B cell (primary cell): ENCODE measurements around the gene FADS2. TPM values are rescaled to one million over a fixed set of nuclear protein-coding genes. Genes with fewer than 3 reads are reported as not detected.
A peak's percentile ranks its signal among the peaks of the same experiment; 100 is the strongest.

ENCODE experiments used
- ATAC-seq: fragments of 200-7000 bp; cut with Tn5 transposase; one replicate; pipeline ENCODE4 v1.10.0; 2021; ENCODE audit warnings: low read depth, mild to moderate bottlenecking, moderate number of reproducible peaks, moderate library complexity
- CTCF ChIA-PET: fragments of 350-600 bp; sonication (Branson Sonifier 250); formaldehyde crosslinking; loops from one replicate; lab custom pipeline; 2021; ENCODE audit warnings: antibody characterized with exemption, inconsistent platforms; lab: Charles Lee
- POLR2A ChIA-PET: fragments of 350-600 bp; sonication (Branson Sonifier 250); formaldehyde crosslinking; loops from one replicate; lab custom pipeline; 2021; ENCODE audit warnings: antibody characterized with exemption; lab: Charles Lee
- DNase-seq: peaks from one replicate; pipeline ENCODE4 v3.0.0; 2013
- H2AFZ ChIP-seq: 2 replicates; pipeline ENCODE4 v1.6.1; 2012; ENCODE audit warnings: mild to moderate bottlenecking, low read depth, low read length; ENCODE audit not compliant: insufficient read depth, poor library complexity, severe bottlenecking
- H3K27ac ChIP-seq, 2 donors: 1 replicate in 1 of 2; 2 replicates in 1 of 2; pipeline ENCODE4 v1.5.1; 2012 to 2013; ENCODE audit warnings: low read length in 2 of 2, mild to moderate bottlenecking in 2 of 2, moderate library complexity in 1 of 2
- H3K27me3 ChIP-seq, 4 experiments: fragments of 200-600 bp in 1 of 4; sonication (generic) in 1 of 4; replicated peaks in 1 of 4; 1 replicate in 2 of 4; 2 replicates in 2 of 4; pipeline versions ENCODE4 v1.6.1 to v1.7.0; 2013 to 2016; ENCODE audit warnings: low read length in 3 of 4, mild to moderate bottlenecking in 2 of 4, mixed read lengths in 1 of 4, moderate library complexity in 1 of 4; ENCODE audit not compliant: insufficient read depth in 4 of 4, control insufficient read depth in 3 of 4; ENCODE audit errors: control extremely low read depth in 1 of 4
- H3K36me3 ChIP-seq, 2 experiments: replicated peaks in 1 of 2; 1 replicate in 1 of 2; 2 replicates in 1 of 2; pipeline versions ENCODE4 v1.6.1 to v1.7.1; 2013; ENCODE audit warnings: low read length in 1 of 2; ENCODE audit not compliant: insufficient read depth in 2 of 2, control insufficient read depth in 1 of 2; ENCODE audit errors: control extremely low read depth in 1 of 2, extremely low read depth in 1 of 2
- H3K4me1 ChIP-seq, 2 donors: fragments of 200-600 bp in 1 of 2; sonication (generic) in 1 of 2; 1 replicate in 1 of 2; 2 replicates in 1 of 2; pipeline versions ENCODE4 v1.5.1 to v1.6.1; 2013 to 2017; ENCODE audit warnings: low read length in 2 of 2; ENCODE audit not compliant: control insufficient read depth in 2 of 2, insufficient read depth in 2 of 2
- H3K4me2 ChIP-seq: replicated peaks from 2 replicates; pipeline ENCODE3; 2012; ENCODE audit warnings: mild to moderate bottlenecking, low read depth, low read length; ENCODE audit not compliant: poor library complexity, severe bottlenecking
- H3K4me3 ChIP-seq, 5 experiments: fragments of 200-600 bp in 1 of 5; sonication (generic) in 1 of 5; 1 replicate in 3 of 5; 2 replicates in 2 of 5; pipeline versions ENCODE4 v1.5.1 to v1.7.0; 2011 to 2016; ENCODE audit warnings: low read length in 4 of 5, mild to moderate bottlenecking in 4 of 5, low read depth in 2 of 5, control low read depth in 1 of 5, moderate library complexity in 1 of 5; ENCODE audit not compliant: insufficient read depth in 1 of 5; ENCODE audit errors: control extremely low read depth in 1 of 5, extremely low read depth in 1 of 5
- H3K79me2 ChIP-seq: fragments of 200-600 bp; sonication (generic); one replicate; pipeline ENCODE4 v1.6.0; 2016; ENCODE audit warnings: low read length; ENCODE audit not compliant: control insufficient read depth, insufficient read depth
- H3K9ac ChIP-seq: fragments of 200-600 bp; sonication (generic); 2 replicates; pipeline ENCODE4 v1.6.1; 2017; ENCODE audit warnings: mild to moderate bottlenecking, low read length, moderate library complexity
- H3K9me3 ChIP-seq, 3 donors: one replicate each; pipeline versions ENCODE4 v1.6.1 to v1.7.1; 2013; ENCODE audit warnings: low read length in 2 of 3; ENCODE audit not compliant: control insufficient read depth in 2 of 3, insufficient read depth in 1 of 3; ENCODE audit errors: control extremely low read depth in 1 of 3
- H4K20me1 ChIP-seq: 2 replicates; pipeline ENCODE4 v1.6.0; 2012; ENCODE audit warnings: mild to moderate bottlenecking, low read length; ENCODE audit not compliant: insufficient read depth, control insufficient read depth, poor library complexity, severe bottlenecking
- H3K27ac Mint-ChIP-seq: one replicate; pipeline ENCODE4 v1.8.0; 2021; ENCODE audit warnings: mixed read lengths
- H3K27me3 Mint-ChIP-seq: one replicate; pipeline ENCODE4 v1.8.0; 2021; ENCODE audit warnings: mixed read lengths
- H3K4me1 Mint-ChIP-seq: one replicate; pipeline ENCODE4 v1.8.0; 2021; ENCODE audit warnings: mixed read lengths
- H3K4me3 Mint-ChIP-seq: one replicate; pipeline ENCODE4 v1.8.0; 2021; ENCODE audit warnings: mixed read lengths
- H3K9me3 Mint-ChIP-seq: one replicate; pipeline ENCODE4 v1.8.0; 2022; ENCODE audit warnings: mixed read lengths; ENCODE audit not compliant: insufficient read depth
- EZH2 ChIP-seq: IDR thresholded peaks from 2 replicates; pipeline ENCODE4 v1.6.1; 2012; ENCODE audit warnings: borderline replicate concordance, low read depth, mild to moderate bottlenecking, moderate library complexity, low read length; ENCODE audit not compliant: insufficient read depth, poor library complexity, severe bottlenecking
- WGBS: methylation state at CpG from one replicate; pipeline ENCODE4 v1.1.5; 2013; ENCODE audit warnings: missing lambda C conversion rate; ENCODE audit not compliant: insufficient coverage; 5-methylcytosine and 5-hydroxymethylcytosine counted together
- intact Hi-C: fragments of 100-400 bp; cut with micrococcal nuclease; formaldehyde crosslinking; loops from one replicate; pipeline ENCODE4 v1.10.0; 2022
- polyA plus RNA-seq: library from polyadenylated mRNA; depleted of rRNA; stranded (reverse); fragments of >200 nt; gene quantifications from 2 replicates; pipeline ENCODE4 v1.2.3, GENCODE V29; 2012
- total RNA-seq, 2 donors: library from RNA; stranded (reverse); fragments of 120-200 nt in 1 of 2; gene quantifications; 1 replicate in 1 of 2; 2 replicates in 1 of 2; pipeline versions ENCODE4 v1.2.3 to v1.2.4, GENCODE V29; 2013 to 2022
- TF ChIP-seq, protein P1 (sequence below): fragments of 200-600 bp; IDR thresholded peaks from one replicate; pipeline ENCODE4 v1.8.0; 2022; ENCODE audit warnings: antibody characterized with exemption, mild to moderate bottlenecking

The FADS2 gene
- total and polyA plus RNA-seq, 2 donors (not counting 1 experiment from before 2014, with no cell fraction given), result 1.5 to 5.9 TPM

DNA sequence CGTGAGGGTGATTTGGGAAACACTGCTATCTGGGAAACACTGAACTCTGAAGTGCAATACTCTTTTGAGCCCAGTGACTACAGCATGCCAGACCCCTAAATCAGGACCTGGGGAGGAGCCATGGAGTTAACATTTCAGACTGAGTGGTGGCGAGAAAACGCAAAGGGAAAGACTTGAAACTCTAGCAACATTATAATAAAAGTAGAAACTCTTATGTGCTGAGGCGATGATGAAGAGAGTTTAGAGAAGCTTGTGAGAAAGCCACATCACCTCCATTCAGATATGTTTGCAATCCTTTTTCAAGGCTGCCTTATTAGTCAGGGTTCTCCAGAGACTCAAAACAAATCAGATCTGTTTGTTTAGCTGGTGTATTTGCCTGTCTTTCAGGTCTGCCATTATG lies 33.5 kb upstream of the FADS2 start:
- Histone ChIP-seq H3K4me1 (peaks cover 11 to 23% of the 10 kb centered on the region in 2 donors), H2AFZ (no peak overlapping the region), H3K4me3 (no peak overlapping the region), H3K4me2 (no peak overlapping the region), H3K27me3 (no peaks in the 10 kb centered on the region), H3K9ac (no peak overlapping the region), H3K36me3 (peaks cover 0 to 15% of the 10 kb centered on the region in 2 experiments), H3K27ac (no peak overlapping the region), H3K79me2 (peaks cover 79% of the 10 kb centered on the region), H4K20me1 (no peaks in the 10 kb centered on the region), H3K9me3 (no peaks in the 10 kb centered on the region)
- Mint-ChIP-seq H3K4me1 (peaks cover 29% of the 10 kb centered on the region), H3K9me3 (no peaks in the 10 kb centered on the region), H3K27ac (no peak overlapping the region), H3K4me3 (no peak overlapping the region), H3K27me3 (no peaks in the 10 kb centered on the region)
- ATAC-seq (no peak), DNase-seq (no peak)
- 100% methylated on average over 1 of the region's 4 CpGs for WGBS
- intact Hi-C loops, result loop anchor here (5.0 kb wide), 1 partner anchor 882 kb away; the partner anchor contains the start of gene TMEM109
- CTCF ChIA-PET, result interaction anchor here (2.0 to 8.4 kb wide), 4 partner anchors 21 to 315 kb away, joined by 4 to 222 read pairs (median 94); no protein-coding TSS in a partner anchor
- POLR2A ChIA-PET, result no interaction called here
- TF ChIP-seq, protein P1, sequence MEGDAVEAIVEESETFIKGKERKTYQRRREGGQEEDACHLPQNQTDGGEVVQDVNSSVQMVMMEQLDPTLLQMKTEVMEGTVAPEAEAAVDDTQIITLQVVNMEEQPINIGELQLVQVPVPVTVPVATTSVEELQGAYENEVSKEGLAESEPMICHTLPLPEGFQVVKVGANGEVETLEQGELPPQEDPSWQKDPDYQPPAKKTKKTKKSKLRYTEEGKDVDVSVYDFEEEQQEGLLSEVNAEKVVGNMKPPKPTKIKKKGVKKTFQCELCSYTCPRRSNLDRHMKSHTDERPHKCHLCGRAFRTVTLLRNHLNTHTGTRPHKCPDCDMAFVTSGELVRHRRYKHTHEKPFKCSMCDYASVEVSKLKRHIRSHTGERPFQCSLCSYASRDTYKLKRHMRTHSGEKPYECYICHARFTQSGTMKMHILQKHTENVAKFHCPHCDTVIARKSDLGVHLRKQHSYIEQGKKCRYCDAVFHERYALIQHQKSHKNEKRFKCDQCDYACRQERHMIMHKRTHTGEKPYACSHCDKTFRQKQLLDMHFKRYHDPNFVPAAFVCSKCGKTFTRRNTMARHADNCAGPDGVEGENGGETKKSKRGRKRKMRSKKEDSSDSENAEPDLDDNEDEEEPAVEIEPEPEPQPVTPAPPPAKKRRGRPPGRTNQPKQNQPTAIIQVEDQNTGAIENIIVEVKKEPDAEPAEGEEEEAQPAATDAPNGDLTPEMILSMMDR, result no peak

DNA sequence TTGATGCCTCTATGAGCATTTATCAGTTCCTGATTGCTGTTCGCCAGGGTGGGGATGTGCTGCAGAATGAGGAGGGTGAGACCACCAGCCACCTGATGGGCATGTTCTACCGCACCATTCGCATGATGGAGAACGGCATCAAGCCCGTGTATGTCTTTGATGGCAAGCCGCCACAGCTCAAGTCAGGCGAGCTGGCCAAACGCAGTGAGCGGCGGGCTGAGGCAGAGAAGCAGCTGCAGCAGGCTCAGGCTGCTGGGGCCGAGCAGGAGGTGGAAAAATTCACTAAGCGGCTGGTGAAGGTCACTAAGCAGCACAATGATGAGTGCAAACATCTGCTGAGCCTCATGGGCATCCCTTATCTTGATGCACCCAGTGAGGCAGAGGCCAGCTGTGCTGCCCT lies 32.6 kb upstream of the FADS2 start:
- intact Hi-C loops, result no loop called here
- H3K27me3 ChIP-seq, result no peaks in the 10 kb centered on the region
- no peak for TF ChIP-seq EZH2
- TF ChIP-seq, protein P1, result no peak
- H3K9me3 ChIP-seq, result no peaks in the 10 kb centered on the region
- H3K79me2 ChIP-seq, result peaks cover 72% of the 10 kb centered on the region
- CTCF ChIA-PET, result interaction anchor here (1.0 to 8.4 kb wide), 9 partner anchors 8 to 314 kb away, joined by 3 to 222 read pairs (median 37); partner anchors contain the start of gene BEST1
- H4K20me1 ChIP-seq, result no peaks in the 10 kb centered on the region
- ATAC-seq (no peak), DNase-seq (no peak)
- H3K9ac ChIP-seq, result no peak overlapping the region
- no peak overlapping the region for H2AFZ ChIP-seq
- H3K4me2 ChIP-seq, result no peak overlapping the region
- POLR2A ChIA-PET, result no interaction called here
- no peak overlapping the region for H3K27ac ChIP-seq
- Mint-ChIP-seq H3K27ac (no peak overlapping the region), H3K27me3 (no peaks in the 10 kb centered on the region), H3K9me3 (no peaks in the 10 kb centered on the region), H3K4me3 (peak overlapping the region; percentile 43), H3K4me1 (peaks cover 25% of the 10 kb centered on the region)
- peaks cover 11 to 23% of the 10 kb centered on the region in 2 donors for H3K4me1 ChIP-seq
- peaks cover 0 to 6% of the 10 kb centered on the region in 2 experiments for H3K36me3 ChIP-seq
- H3K4me3 ChIP-seq, result no peak overlapping the region
- WGBS, result 92% methylated on average over 12 of the region's 12 CpGs
